Keratinocyte (primary cell): ENCODE measurements around the gene PRODH2. TPM values are rescaled to one million over a fixed set of nuclear protein-coding genes. Genes with fewer than 3 reads are reported as not detected.

Experiments used
- DNase-seq: peaks from one replicate; pipeline ENCODE4 v3.0.0-alpha.2; 2011; ENCODE audit warnings: low read depth, missing footprints, low spot score
- FAIRE-seq: peaks from 2 replicates; lab custom pipeline; 2011; peaks lifted over from hg19 to GRCh38; lab: Jason Lieb, UNC
- H2AFZ ChIP-seq: 2 replicates; pipeline ENCODE4 v1.6.0; 2012; ENCODE audit warnings: low read length, control low read depth, inconsistent platforms; ENCODE audit not compliant: control insufficient read depth
- H3K27ac ChIP-seq: 2 replicates; pipeline ENCODE4 v1.5.1; 2011; ENCODE audit warnings: low read length; ENCODE audit not compliant: control insufficient read depth, insufficient read depth
- H3K27me3 ChIP-seq: 3 replicates; pipeline ENCODE4 v1.6.0; 2011; ENCODE audit warnings: low read length; ENCODE audit not compliant: control insufficient read depth, insufficient read depth; ENCODE audit errors: extremely low read depth
- H3K36me3 ChIP-seq, 2 experiments: 2 replicates in 1 of 2; 3 replicates in 1 of 2; pipeline ENCODE4 v1.5.1; 2011; ENCODE audit warnings: low read length in 2 of 2, mild to moderate bottlenecking in 1 of 2; ENCODE audit not compliant: control insufficient read depth in 2 of 2, insufficient read depth in 2 of 2; ENCODE audit errors: extremely low read depth in 1 of 2
- H3K4me1 ChIP-seq: 3 replicates; pipeline ENCODE4 v1.5.1; 2011; ENCODE audit warnings: low read length; ENCODE audit not compliant: control insufficient read depth, insufficient read depth; ENCODE audit errors: extremely low read depth
- H3K4me2 ChIP-seq: 3 replicates; pipeline ENCODE4 v1.6.0; 2011; ENCODE audit warnings: low read depth, low read length; ENCODE audit not compliant: control insufficient read depth, insufficient read depth; ENCODE audit errors: extremely low read depth
- H3K4me3 ChIP-seq, 3 experiments: fragments of 200-600 bp in 1 of 3; sonication (generic) in 1 of 3; 2 replicates in 2 of 3; 3 replicates in 1 of 3; pipeline ENCODE4 v1.5.1; 2011 to 2016; ENCODE audit warnings: low read length in 3 of 3, mild to moderate bottlenecking in 3 of 3, control low read depth in 2 of 3, inconsistent platforms in 1 of 3, low read depth in 1 of 3, mixed read lengths in 1 of 3, mixed run types in 1 of 3, moderate library complexity in 1 of 3; ENCODE audit not compliant: control insufficient read depth in 2 of 3, insufficient read depth in 2 of 3; ENCODE audit errors: extremely low read depth in 1 of 3
- H3K79me2 ChIP-seq: 2 replicates; pipeline ENCODE4 v1.6.0; 2012; ENCODE audit warnings: low read length; ENCODE audit not compliant: control insufficient read depth, insufficient read depth
- H3K9ac ChIP-seq: 3 replicates; pipeline ENCODE4 v1.6.0; 2011; ENCODE audit warnings: low read length; ENCODE audit not compliant: control insufficient read depth, insufficient read depth; ENCODE audit errors: extremely low read depth
- H3K9me1 ChIP-seq: 3 replicates; pipeline ENCODE4 v1.6.0; 2011; ENCODE audit warnings: low read length; ENCODE audit not compliant: control insufficient read depth, insufficient read depth; ENCODE audit errors: extremely low read depth
- H3K9me3 ChIP-seq: 2 replicates; pipeline ENCODE4 v1.5.1; 2012; ENCODE audit warnings: low read depth, low read length; ENCODE audit not compliant: control insufficient read depth
- H4K20me1 ChIP-seq: 3 replicates; pipeline ENCODE4 v1.6.0; 2011; ENCODE audit warnings: low read length; ENCODE audit not compliant: control insufficient read depth, insufficient read depth; ENCODE audit errors: extremely low read depth
- CTCF ChIP-seq, 3 experiments: IDR thresholded peaks in 1 of 3; conservative IDR thresholded peaks in 1 of 3; optimal IDR thresholded peaks in 1 of 3; 2 replicates in 2 of 3; 3 replicates in 1 of 3; pipeline versions ENCODE3 to v1.5.1; 2011; ENCODE audit warnings: low read length in 3 of 3, mild to moderate bottlenecking in 3 of 3, moderate library complexity in 2 of 3, control low read depth in 1 of 3, inconsistent platforms in 1 of 3; ENCODE audit not compliant: insufficient read depth in 2 of 3; ENCODE audit errors: extremely low read depth in 1 of 3
- EZH2 ChIP-seq: IDR thresholded peaks from one replicate; pipeline ENCODE4 v1.6.1; 2012; ENCODE audit warnings: inconsistent platforms, mild to moderate bottlenecking, low read length, moderate library complexity
- dilution Hi-C: fragments of 300-500 bp; cut with MboI; formaldehyde crosslinking; loops from one replicate; pipeline ENCODE4 v1.7.0; 2020; ENCODE audit warnings: low sequenced_read_pairs; ENCODE audit not compliant: extremely low pct_ligation_motif_present
- polyA plus RNA-seq, 5 experiments: library from polyadenylated mRNA; depleted of rRNA in 3 of 5; stranded (reverse) in 3 of 5; stranded (forward) in 1 of 5; unstranded in 1 of 5; fragments of >200 nt; gene quantifications; 1 replicate in 1 of 5; 2 replicates in 3 of 5; 3 replicates in 1 of 5; pipeline versions ENCODE4 v1.2.1 to v1.2.3, GENCODE V29; 2011 to 2012; ENCODE audit warnings: missing spikeins in 2 of 5, low read depth in 1 of 5, low replicate concordance in 1 of 5

The PRODH2 gene
- polyA plus RNA-seq, 1 donor (not counting 4 experiments of a cell fraction or from before 2014, with no cell fraction given), result not detected

GRCh38 chr19:35759697-35760096, 52.9 kb downstream of the PRODH2 start:
- no peak for DNase-seq
- H4K20me1 ChIP-seq, result no peaks in the 10 kb centered on the region
- no peaks in the 10 kb centered on the region for H3K9me3 ChIP-seq
- no peak for FAIRE-seq
- dilution Hi-C loops, result no loop called here
- no peak overlapping the region for H2AFZ ChIP-seq
- H3K4me1 ChIP-seq, result peaks cover 23% of the 10 kb centered on the region
- no peak overlapping the region for H3K27ac ChIP-seq
- H3K79me2 ChIP-seq, result peaks cover 20% of the 10 kb centered on the region
- no peaks in the 10 kb centered on the region for H3K9me1 ChIP-seq
- H3K4me2 ChIP-seq, result peak overlapping the region; percentile 84
- no peak for TF ChIP-seq EZH2
- TF ChIP-seq CTCF (optimal IDR thresholded peaks at IDR 0.05 in 1 of 3, IDR thresholded peaks at IDR 0.05 in 1 of 3, conservative IDR thresholded peaks at IDR 0.05 in 1 of 3; ENCODE audit: extremely low read depth in 1 of 3, insufficient read depth in 2 of 3, low read length in 3 of 3), result no peak
- H3K9ac ChIP-seq, result peak overlapping the region; percentile 15
- peak overlapping the region in 1 of 3 experiments; percentile 1 for H3K4me3 ChIP-seq
- H3K27me3 ChIP-seq, result no peaks in the 10 kb centered on the region
- H3K36me3 ChIP-seq, result peaks cover 5 to 16% of the 10 kb centered on the region in 2 experiments

- peaks cover 20% of the 10 kb centered on the region for H3K79me2 ChIP-seq
- H3K9ac ChIP-seq, result peak within 1 kb of the TSS; percentile 100
- peak within 1 kb of the TSS; percentile 94 for H2AFZ ChIP-seq
- H4K20me1 ChIP-seq, result no peaks in the 10 kb centered on the region
- peak within 1 kb of the TSS; percentile 84 for H3K4me2 ChIP-seq
- DNase-seq (peak; percentile 99), FAIRE-seq (peak; percentile 84)
- H3K4me3 ChIP-seq, result peak within 1 kb of the TSS; percentile 92 to 100 (median 95)
- no peaks in the 10 kb centered on the region for H3K9me3 ChIP-seq
- TF ChIP-seq CTCF (optimal IDR thresholded peaks at IDR 0.05 in 1 of 3, IDR thresholded peaks at IDR 0.05 in 1 of 3, conservative IDR thresholded peaks at IDR 0.05 in 1 of 3; ENCODE audit: extremely low read depth in 1 of 3, insufficient read depth in 2 of 3, low read length in 3 of 3) (no peak), EZH2 (no peak)
- peaks cover 23% of the 10 kb centered on the region for H3K4me1 ChIP-seq
- peak within 1 kb of the TSS; percentile 98 for H3K27ac ChIP-seq
- H3K36me3 ChIP-seq, result peaks cover 11 to 20% of the 10 kb centered on the region in 2 experiments
- H3K27me3 ChIP-seq, result no peaks in the 10 kb centered on the region
- dilution Hi-C loops, result no loop called here
- H3K9me1 ChIP-seq, result no peaks in the 10 kb centered on the region
These were observed 54.7 kb downstream of the PRODH2 start, which contains the start of gene PROSER3 for GRCh38 chr19:35757749-35758608. Gene PROSER3, plus strand, starts transcription at chr19:35758176. Its CDS starts 40 bp downstream, at chr19:35758216.
